Astrocyte (in vitro differentiated cells and primary cell): ENCODE results near the gene MAP1A.

Source experiments
- CTCF ChIP-seq: IDR thresholded peaks from 2 replicates; pipeline ENCODE4 v1.5.1; 2011; ENCODE audit warnings: low read depth, mild to moderate bottlenecking, inconsistent platforms, low read length, moderate library complexity; ENCODE audit not compliant: insufficient read depth
- EZH2 ChIP-seq: IDR thresholded peaks from 2 replicates; pipeline ENCODE4 v1.6.1; 2012; ENCODE audit warnings: mild to moderate bottlenecking, low read length, inconsistent platforms; ENCODE audit not compliant: insufficient read depth

- TF ChIP-seq CTCF: no peak
- no peak for TF ChIP-seq EZH2
Observed at GRCh38 chr15:43527802-43528541, 10.6 kb downstream of the MAP1A start.
